Measurements from ENCODE around the gene CACNA2D3.

GRCh38 chr3:54217828-54218227 lies 95.5 kb downstream of the CACNA2D3 start:
- TF ChIP-seq GATA2 (IDR thresholded peaks at IDR 0.05; ENCODE audit: low read depth, low read length), result no peak
- TF ChIP-seq GATA3 (IDR thresholded peaks at IDR 0.05; ENCODE audit: low read depth, low read length), result no peak
